RWPE1 (cell line): ENCODE data around the gene MGAT5.

Experiments used
- CTCF ChIA-PET: fragments of 350-600 bp; sonication (Branson Sonifier 250); formaldehyde crosslinking; extraction: SDS; loops from one replicate; lab custom pipeline; 2021; lab: Yijun Ruan, JAX
- POLR2A ChIA-PET: fragments of 400-600 bp; formaldehyde crosslinking; extraction: SDS; loops from one replicate; lab custom pipeline; 2020; ENCODE audit warnings: antibody characterized with exemption; ENCODE audit not compliant: low non-redundant PET; lab: Yijun Ruan, JAX
- DNase-seq: peaks from one replicate; pipeline ENCODE4 v3.0.0; 2012; ENCODE audit warnings: low spot score
- H3K27ac ChIP-seq: fragments of 450-650 bp; 2 replicates; pipeline ENCODE4 v1.5.1; 2017
- TF ChIP-seq, protein P1 (sequence below): fragments of 450-650 bp; conservative IDR thresholded peaks from 2 replicates; pipeline ENCODE4 v1.5.1; 2017; ENCODE audit warnings: low read depth, mild to moderate bottlenecking

Gene MGAT5

GRCh38 chr2:134360745-134361487, 107.0 kb downstream of the MGAT5 start:
- TF ChIP-seq, protein P1, sequence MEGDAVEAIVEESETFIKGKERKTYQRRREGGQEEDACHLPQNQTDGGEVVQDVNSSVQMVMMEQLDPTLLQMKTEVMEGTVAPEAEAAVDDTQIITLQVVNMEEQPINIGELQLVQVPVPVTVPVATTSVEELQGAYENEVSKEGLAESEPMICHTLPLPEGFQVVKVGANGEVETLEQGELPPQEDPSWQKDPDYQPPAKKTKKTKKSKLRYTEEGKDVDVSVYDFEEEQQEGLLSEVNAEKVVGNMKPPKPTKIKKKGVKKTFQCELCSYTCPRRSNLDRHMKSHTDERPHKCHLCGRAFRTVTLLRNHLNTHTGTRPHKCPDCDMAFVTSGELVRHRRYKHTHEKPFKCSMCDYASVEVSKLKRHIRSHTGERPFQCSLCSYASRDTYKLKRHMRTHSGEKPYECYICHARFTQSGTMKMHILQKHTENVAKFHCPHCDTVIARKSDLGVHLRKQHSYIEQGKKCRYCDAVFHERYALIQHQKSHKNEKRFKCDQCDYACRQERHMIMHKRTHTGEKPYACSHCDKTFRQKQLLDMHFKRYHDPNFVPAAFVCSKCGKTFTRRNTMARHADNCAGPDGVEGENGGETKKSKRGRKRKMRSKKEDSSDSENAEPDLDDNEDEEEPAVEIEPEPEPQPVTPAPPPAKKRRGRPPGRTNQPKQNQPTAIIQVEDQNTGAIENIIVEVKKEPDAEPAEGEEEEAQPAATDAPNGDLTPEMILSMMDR, result no peak
- no peak overlapping the region for H3K27ac ChIP-seq
- no peak for DNase-seq
- CTCF ChIA-PET, result interaction anchor here (1.6 kb wide), 1 partner anchor 51 kb away, joined by 3 read pairs; no protein-coding TSS in a partner anchor
- POLR2A ChIA-PET, result no interaction called here

GRCh38 chr2:134361648-134362047, 107.8 kb downstream of the MGAT5 start:
- ChIA-PET CTCF (interaction anchor here (1.6 kb wide), 1 partner anchor 50 kb away, joined by 3 read pairs; no protein-coding TSS in a partner anchor), POLR2A (no interaction called here)
- no peak for DNase-seq
- TF ChIP-seq, protein P1, result no peak
- no peak overlapping the region for H3K27ac ChIP-seq

- no peak overlapping the region for H3K27ac ChIP-seq
- DNase-seq, result no peak
- ChIA-PET POLR2A (no interaction called here), CTCF (no interaction called here)
- TF ChIP-seq, protein P1, result no peak
These were observed 108.3 kb downstream of the MGAT5 start for GRCh38 chr2:134362152-134362668.

DNA sequence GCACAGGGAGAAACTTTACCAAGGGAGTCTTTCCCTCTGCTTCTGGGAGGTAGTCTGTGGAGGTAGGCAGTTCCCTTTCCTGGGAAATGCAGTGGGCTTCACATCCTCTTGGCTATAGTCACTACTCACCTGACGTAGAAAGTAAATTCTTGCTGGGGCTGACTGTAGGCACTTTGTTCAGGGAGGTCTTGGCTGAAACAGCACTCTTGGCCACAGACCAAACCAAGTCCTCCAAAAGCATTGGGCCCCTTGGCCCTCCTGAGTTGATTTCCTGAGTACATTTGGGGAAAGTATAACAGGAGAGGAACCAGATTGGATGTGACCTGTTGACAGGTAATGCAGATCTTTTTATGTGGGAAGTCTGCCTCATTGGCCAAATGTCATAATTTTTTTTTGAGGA, 108.9 kb downstream of the MGAT5 start:
- POLR2A ChIA-PET, result no interaction called here
- CTCF ChIA-PET, result no interaction called here
- no peak for DNase-seq
- TF ChIP-seq, protein P1, result no peak
- no peak overlapping the region for H3K27ac ChIP-seq

GRCh38 chr2:134365356-134365755, 111.5 kb downstream of the MGAT5 start:
- TF ChIP-seq, protein P1, result no peak
- ChIA-PET POLR2A (no interaction called here), CTCF (interaction anchor here (1.1 kb wide), 1 partner anchor 120 kb away, joined by 3 read pairs; no protein-coding TSS in a partner anchor)
- no peak overlapping the region for H3K27ac ChIP-seq
- DNase-seq, result no peak

DNA sequence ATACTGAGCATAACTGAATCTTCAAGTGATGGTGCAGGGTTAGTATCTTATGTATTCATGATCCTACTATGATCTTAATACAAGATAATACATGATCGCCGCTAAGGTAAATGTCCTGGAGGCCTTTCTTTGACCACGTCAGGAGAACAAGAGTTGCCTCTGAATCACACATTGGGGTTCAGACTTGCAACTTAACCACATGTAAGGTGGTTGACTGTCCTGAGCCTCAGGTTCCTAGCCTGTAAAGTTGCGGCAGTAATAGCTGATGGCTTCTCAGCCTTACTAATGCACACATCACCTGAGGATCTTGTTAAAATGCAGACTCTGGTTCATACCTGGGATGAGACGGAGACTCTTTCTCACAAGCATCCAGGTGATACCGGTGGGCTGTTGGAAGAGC, 112.5 kb downstream of the MGAT5 start:
- H3K27ac ChIP-seq, result no peak overlapping the region
- ChIA-PET CTCF (no interaction called here), POLR2A (no interaction called here)
- DNase-seq, result no peak
- TF ChIP-seq, protein P1, result no peak
